GM12865 (cell line): ENCODE data around the gene PDE11A.

Experiments used
- DNase-seq: peaks from one replicate; pipeline ENCODE4 v3.0.0; 2010; ENCODE audit warnings: low read depth
- H3K4me3 ChIP-seq: 2 replicates; pipeline ENCODE4 v1.5.1; 2011; ENCODE audit warnings: mild to moderate bottlenecking, low read depth, low read length, control low read depth
- TF ChIP-seq, protein P1 (sequence below): IDR thresholded peaks from 2 replicates; pipeline ENCODE4 v1.5.1; 2011; ENCODE audit warnings: low read length, control low read depth, low read depth, inconsistent platforms; ENCODE audit not compliant: insufficient read depth; ENCODE audit errors: missing control alignments

PDE11A gene

GRCh38 chr2:177886824-177887223 lies 185.8 kb downstream of the PDE11A start:
- TF ChIP-seq, protein P1, sequence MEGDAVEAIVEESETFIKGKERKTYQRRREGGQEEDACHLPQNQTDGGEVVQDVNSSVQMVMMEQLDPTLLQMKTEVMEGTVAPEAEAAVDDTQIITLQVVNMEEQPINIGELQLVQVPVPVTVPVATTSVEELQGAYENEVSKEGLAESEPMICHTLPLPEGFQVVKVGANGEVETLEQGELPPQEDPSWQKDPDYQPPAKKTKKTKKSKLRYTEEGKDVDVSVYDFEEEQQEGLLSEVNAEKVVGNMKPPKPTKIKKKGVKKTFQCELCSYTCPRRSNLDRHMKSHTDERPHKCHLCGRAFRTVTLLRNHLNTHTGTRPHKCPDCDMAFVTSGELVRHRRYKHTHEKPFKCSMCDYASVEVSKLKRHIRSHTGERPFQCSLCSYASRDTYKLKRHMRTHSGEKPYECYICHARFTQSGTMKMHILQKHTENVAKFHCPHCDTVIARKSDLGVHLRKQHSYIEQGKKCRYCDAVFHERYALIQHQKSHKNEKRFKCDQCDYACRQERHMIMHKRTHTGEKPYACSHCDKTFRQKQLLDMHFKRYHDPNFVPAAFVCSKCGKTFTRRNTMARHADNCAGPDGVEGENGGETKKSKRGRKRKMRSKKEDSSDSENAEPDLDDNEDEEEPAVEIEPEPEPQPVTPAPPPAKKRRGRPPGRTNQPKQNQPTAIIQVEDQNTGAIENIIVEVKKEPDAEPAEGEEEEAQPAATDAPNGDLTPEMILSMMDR: no peak
- no peak for DNase-seq

GRCh38 chr2:177885828-177886466 lies 186.6 kb downstream of the PDE11A start:
- no peak overlapping the region for H3K4me3 ChIP-seq
- DNase-seq: no peak
- TF ChIP-seq, protein P1: no peak

More at GRCh38 chr2:177886824-177887223, 185.8 kb downstream of the PDE11A start:
- no peak overlapping the region for H3K4me3 ChIP-seq

DNA sequence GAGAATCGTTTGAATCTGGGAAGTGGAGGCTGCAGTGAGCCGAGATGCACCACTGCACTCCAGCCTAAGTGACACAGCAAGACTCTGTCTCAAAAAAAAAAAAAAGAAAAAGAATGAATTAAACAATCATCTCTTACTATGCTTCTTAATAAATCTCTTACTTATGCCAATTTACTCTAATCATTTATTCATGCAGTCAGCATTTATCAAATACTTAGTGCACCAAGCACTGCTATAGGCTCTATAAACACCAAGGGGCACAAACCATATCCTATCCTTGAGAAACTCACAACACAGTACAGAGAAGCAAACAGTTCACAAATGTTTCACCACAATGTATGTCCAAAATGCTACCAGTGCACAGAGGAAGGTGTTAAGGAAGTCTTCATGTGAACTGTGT lies 189.4 kb downstream of the PDE11A start:
- TF ChIP-seq, protein P1: no peak
- H3K4me3 ChIP-seq: no peak overlapping the region
- no peak for DNase-seq

GRCh38 chr2:177882501-177882900 lies 190.1 kb downstream of the PDE11A start:
- DNase-seq: no peak
- H3K4me3 ChIP-seq: no peak overlapping the region
- TF ChIP-seq, protein P1: no peak

- no peak for DNase-seq
- TF ChIP-seq, protein P1: no peak
- no peak overlapping the region for H3K4me3 ChIP-seq
Observed at GRCh38 chr2:177881921-177882320, 190.7 kb downstream of the PDE11A start.

DNA sequence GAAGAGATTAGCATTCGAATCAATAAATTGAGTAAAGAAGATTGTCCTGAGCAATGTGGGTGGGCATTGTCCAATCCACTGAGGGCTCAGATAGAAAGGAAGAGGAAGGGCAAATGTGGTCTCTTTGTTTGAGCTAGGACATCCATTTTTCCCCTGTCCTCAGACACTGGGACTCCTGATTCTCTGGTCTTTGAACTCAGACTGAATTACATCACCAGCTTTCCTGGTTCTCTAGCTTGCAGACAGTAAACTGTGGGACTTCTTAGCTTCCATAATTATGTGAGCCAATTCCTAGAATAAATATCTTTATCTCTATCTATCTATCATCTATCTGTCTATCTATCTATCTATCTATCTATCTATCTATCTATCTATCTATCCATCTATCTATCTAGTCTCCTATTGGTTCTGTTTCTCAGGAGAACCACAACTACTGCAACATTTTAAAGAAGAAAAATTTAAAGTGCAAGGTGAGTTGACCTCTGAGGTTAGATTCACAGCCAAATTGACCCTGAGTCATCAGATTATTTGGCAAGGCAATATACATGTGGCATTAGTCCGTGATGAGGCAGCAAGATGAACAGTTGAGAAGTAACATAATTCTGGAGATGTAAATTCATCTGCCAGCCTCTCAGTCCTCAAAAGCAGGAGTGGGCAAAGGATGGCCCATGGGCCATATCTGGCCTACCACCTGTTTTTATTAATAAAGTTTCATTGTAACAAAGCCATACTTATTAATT lies 191.4 kb downstream of the PDE11A start:
- H3K4me3 ChIP-seq: no peak overlapping the region
- DNase-seq: no peak
- TF ChIP-seq, protein P1: no peak

- DNase-seq: no peak
- no peak overlapping the region for H3K4me3 ChIP-seq
- TF ChIP-seq, protein P1: no peak
Observed at GRCh38 chr2:177880285-177880684, 192.3 kb downstream of the PDE11A start.
